Right cardiac atrium (tissue), 5 donors: ENCODE data around the gene CLEC18C. TPM values are rescaled to one million over a fixed set of nuclear protein-coding genes. Genes with fewer than 3 reads are reported as not detected.
"Not testable (repeated sequence)": the region's sequence is repeated elsewhere in the genome, so short reads cannot be mapped to it uniquely, and the experiment has no call there.

Experiments
- ATAC-seq, 2 donors: fragments of 200-7000 bp; cut with Tn5 transposase; one replicate each; pipeline versions ENCODE4 v1.8.0 to v1.9.1; 2020; ENCODE audit warnings: moderate library complexity in 2 of 2, mild to moderate bottlenecking in 1 of 2
- DNase-seq, 3 donors: peaks; one replicate each; pipeline ENCODE4 v3.0.0-alpha.2; 2020
- H3K27ac ChIP-seq: one replicate; pipeline ENCODE4 v1.5.1; 2013; ENCODE audit warnings: mild to moderate bottlenecking, low read length, control low read depth, moderate library complexity
- H3K27me3 ChIP-seq: one replicate; pipeline ENCODE4 v1.6.1; 2013; ENCODE audit not compliant: control insufficient read depth, insufficient read depth
- H3K4me1 ChIP-seq: one replicate; pipeline ENCODE4 v1.6.1; 2013; ENCODE audit warnings: low read length; ENCODE audit not compliant: control insufficient read depth, insufficient read depth
- H3K4me3 ChIP-seq: one replicate; pipeline ENCODE4 v1.5.1; 2013; ENCODE audit warnings: low read length, control low read depth
- H3K9me3 ChIP-seq: one replicate; pipeline ENCODE4 v1.6.1; 2013; ENCODE audit warnings: low read length; ENCODE audit not compliant: control insufficient read depth
- WGBS: extraction: QIAGEN DNeasy Blood & Tissue Kit; methylation state at CpG from one replicate; pipeline ENCODE4 v1.1.7; 2013; 5-methylcytosine and 5-hydroxymethylcytosine counted together
- intact Hi-C, 4 donors: fragments of 100-400 bp; cut with DNase I; formaldehyde crosslinking; loops; one replicate each; pipeline versions ENCODE4 v1.11.0 to v1.14.0; 2022 to 2023
- long read RNA-seq, 4 donors: library from polyadenylated mRNA; unstranded; transcript quantifications; one replicate each; pipeline ENCODE4 v2.0.0, GENCODE V29; 2020 to 2021
- polyA plus RNA-seq: library from polyadenylated mRNA; stranded (reverse); fragments of 200-250 nt; gene quantifications from one replicate; pipeline ENCODE4 v1.2.3, GENCODE V29; 2013
- total RNA-seq, 4 donors: library from RNA; stranded (reverse); fragmentation: NEBNext Ultra II Directional; extraction: Animal tissue kit (Norgen Biotek cat#: 25700); gene quantifications; one replicate each; pipeline ENCODE4 v1.2.1, GENCODE V29; 2021
- donor health status: healthy with polysubstance abuse.
- donor health status: DM: no; HTN: yes; CAD: no.
- donor health status: DM: no; HTN: no; CAD: no.
- donor health status: DM: no; HTN: yes; CAD: no; lungs with severe emphysema.
- donor health status: DM: yes; HTN: yes; CAD: no.

The CLEC18C gene
- under 1 TPM in 2 of 4 donors, not detected in 2; 0.18 to 0.31 TPM for total RNA-seq
- not detected for polyA plus RNA-seq
- long read RNA-seq, donor 1, partial matches to known transcripts: 1 of 1 reads
- long read RNA-seq, donor 1, other reads (novel, unspliced or antisense): 0 of 1 reads
- long read RNA-seq, donor 2: 0 reads
- long read RNA-seq, donor 3: 0 reads
- long read RNA-seq, donor 4: 0 reads

DNA sequence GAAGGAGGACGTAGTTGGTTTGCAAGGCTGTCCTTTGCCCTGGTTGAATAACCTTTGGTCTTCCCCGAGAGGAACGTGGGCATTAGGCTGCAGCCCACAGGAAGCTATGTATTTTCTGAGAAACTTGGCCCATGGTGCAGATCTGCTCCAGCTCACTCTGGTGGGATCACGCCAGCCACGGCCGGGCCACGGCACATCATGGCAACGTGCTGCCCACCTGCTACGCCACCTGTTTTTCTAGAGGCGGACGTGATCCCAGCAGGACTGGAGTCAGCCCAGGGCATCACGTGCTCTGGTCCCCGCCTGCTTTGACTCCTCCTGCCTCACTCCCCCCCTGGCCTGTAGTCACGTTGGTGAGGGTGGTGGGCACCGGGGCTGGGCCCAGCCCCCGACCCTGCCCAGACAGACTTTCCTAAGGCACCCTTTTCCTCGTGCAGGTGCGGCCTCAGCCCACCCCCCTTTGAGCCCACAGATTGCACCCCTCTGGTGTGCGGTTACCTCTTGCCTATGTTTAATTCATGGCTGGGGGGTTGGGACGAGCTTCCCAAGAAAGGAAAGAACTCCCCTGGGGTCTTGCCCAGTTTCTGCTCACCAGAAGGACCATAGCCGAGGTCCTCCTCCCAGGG, at the start of gene CLEC18C:
Gene CLEC18C (plus strand): TSS at position 576 of the 626 bp plus-strand sequence. CDS start 492 bp downstream, outside the sequence.
- H3K4me3 ChIP-seq, H3K4me1 ChIP-seq, intact Hi-C loops, ATAC-seq, H3K27me3 ChIP-seq, DNase-seq, H3K9me3 ChIP-seq, H3K27ac ChIP-seq: not testable (repeated sequence)
- WGBS: 77% methylated on average over 18 of the region's 21 CpGs

DNA sequence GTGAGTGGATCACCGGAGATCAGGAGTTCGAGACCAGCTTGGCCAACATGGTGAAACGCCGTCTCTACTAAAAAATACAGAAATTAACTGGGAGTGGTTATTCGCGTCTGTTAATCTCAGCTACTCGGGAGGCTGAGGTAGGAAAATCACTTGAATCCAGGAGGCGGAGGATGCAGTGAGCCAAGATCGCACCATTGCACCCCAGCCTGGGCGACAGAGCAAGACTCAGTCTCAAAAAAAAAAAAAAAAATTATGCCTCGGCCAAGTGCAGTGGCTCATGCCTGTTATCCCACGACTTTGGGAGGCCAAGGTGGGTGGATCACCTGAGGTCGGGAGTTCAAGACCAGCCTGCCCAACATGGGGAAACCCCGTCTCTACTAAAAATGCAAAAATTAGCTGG, 49.8 kb upstream of the CLEC18C start:
- H3K9me3 ChIP-seq, H3K27ac ChIP-seq, DNase-seq, H3K4me1 ChIP-seq, H3K4me3 ChIP-seq, intact Hi-C loops, ATAC-seq, H3K27me3 ChIP-seq: not testable (repeated sequence)
- 96% methylated on average over 14 of the region's 14 CpGs for WGBS

DNA sequence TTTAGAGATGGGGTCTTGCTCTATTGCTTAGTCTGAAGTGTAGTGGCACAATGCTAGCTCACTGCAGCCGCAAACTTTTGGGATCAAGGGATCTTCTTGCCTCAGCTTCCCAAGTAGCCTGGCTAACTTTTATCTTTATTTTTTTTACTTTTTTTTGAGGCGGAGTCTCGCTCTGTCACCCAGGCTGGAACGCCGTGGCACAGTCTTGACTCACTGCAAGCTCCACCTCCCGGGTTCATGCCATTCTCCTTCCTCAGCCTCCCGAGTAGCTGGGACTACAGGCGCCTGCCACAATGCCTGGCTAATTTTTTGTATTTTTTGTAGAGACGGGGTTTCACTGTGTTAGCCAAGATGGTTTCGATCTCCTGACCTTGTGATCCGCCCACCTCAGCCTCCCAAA, 47.4 kb upstream of the CLEC18C start:
- DNase-seq, ATAC-seq, H3K27ac ChIP-seq, intact Hi-C loops, H3K4me1 ChIP-seq, H3K4me3 ChIP-seq, H3K27me3 ChIP-seq, H3K9me3 ChIP-seq: not testable (repeated sequence)
- WGBS: 91% methylated on average over 11 of the region's 11 CpGs

DNA sequence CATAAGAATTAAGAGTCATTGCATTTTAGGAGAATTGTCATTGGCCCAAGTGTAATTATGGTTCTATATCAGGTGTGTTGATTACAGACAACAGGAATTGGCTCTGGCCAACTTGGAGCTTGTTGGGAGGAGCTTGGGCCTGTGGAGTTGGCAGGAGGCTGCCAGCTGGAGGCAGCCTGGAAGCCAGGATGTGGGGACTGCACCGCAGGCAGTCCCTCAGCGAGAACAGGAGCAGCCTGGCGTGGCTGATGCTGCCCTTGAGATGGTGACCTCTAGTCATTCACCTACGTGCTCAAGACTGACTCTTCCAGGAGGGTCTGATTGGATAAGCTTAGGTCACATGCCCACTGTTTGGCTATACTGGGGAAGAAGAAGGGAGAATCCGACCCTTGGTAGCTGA, 45.9 kb upstream of the CLEC18C start:
- H3K27ac ChIP-seq, H3K27me3 ChIP-seq, H3K4me3 ChIP-seq, H3K4me1 ChIP-seq, intact Hi-C loops, H3K9me3 ChIP-seq, ATAC-seq, DNase-seq: not testable (repeated sequence)
- WGBS: 84% methylated on average over 5 of the region's 5 CpGs

DNA sequence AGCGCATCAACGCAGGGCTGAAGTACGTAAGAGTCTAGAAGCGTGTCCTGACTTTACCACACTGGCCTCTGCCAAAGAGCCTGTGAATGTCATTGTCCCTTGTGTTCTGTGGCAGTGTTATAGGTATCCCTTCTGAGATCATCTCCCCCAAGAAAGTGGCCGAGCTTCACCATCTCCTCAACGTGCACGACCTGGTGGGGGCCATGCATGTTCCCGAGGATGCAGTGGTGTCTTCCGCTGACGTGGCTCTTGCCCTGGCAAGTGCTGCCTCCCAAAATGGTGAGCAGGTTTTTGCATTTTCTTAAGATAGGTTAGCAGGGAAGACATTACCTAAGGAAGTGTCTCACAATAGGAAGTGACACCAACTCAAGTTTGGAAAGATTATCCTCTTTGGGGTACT, 44.7 kb upstream of the CLEC18C start:
- ATAC-seq, intact Hi-C loops, H3K9me3 ChIP-seq, H3K4me1 ChIP-seq, DNase-seq, H3K27me3 ChIP-seq, H3K27ac ChIP-seq, H3K4me3 ChIP-seq: not testable (repeated sequence)
- 95% methylated on average over 6 of the region's 10 CpGs for WGBS

DNA sequence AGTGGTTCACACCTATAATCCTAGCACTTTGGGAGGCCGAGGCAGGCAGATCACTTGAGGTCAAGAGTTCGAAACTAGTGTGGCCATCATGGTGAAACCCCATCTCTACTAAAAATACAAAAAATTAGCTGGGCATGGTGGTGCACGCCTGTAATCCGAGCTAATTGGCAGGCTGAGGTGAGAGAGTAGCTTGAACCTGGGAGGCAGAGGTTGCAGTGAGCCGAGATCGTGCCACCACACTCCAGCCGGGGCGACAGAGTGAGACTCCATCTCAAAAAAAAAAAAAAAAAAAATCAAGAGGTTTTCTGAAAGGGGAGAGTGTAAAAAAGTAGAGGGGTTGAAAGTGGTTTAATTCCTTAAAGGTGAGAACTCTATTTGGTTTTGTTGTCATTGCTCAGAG, 37.8 kb upstream of the CLEC18C start:
- H3K4me1 ChIP-seq, ATAC-seq, H3K27me3 ChIP-seq, DNase-seq, H3K27ac ChIP-seq, H3K9me3 ChIP-seq, intact Hi-C loops, H3K4me3 ChIP-seq: not testable (repeated sequence)
- WGBS: 97% methylated on average over 8 of the region's 8 CpGs

DNA sequence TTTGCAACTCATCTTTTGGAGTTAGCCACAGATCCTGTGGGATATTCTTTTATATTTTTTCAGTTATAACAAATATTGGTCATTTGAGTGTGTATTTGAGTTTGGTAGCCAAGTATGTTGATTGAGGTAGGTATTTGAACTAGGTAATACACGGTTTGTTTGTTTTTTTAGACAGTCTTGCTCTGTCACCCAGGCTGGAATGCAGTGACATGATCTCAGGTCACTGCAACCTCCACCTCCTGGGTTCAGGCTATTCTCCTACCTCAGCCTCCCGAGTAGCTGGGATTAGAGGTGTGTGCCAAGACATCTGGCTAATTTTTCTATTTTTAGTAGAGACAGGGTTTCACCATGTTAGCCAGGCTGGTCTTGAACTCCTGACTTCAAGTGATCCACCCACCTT, 37.0 kb upstream of the CLEC18C start:
- WGBS: 77% methylated on average over 2 of the region's 2 CpGs
- not testable (repeated sequence) for H3K9me3 ChIP-seq, DNase-seq

DNA sequence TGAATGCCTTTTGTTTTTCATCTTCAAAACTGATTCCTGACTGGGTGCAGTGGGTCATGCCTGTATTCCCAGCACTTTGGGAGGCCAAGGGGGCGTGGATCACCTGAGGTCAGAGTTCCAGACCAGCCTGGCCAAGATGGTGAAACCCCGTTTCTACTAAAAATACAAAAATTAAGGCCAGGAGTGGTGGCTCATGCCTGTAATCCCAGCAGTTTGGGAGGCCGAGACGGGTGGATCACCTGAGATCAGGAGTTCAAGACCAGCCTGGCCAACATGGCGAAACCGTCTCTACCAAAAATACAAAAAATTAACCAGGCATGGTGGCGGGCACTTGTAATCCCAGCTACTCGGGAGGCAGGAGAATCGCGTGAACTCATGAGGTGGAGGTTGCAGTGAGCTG, 30.8 kb upstream of the CLEC18C start:
- 98% methylated on average over 10 of the region's 10 CpGs for WGBS
- H3K9me3 ChIP-seq, H3K4me1 ChIP-seq, H3K27me3 ChIP-seq, H3K27ac ChIP-seq, intact Hi-C loops, DNase-seq, H3K4me3 ChIP-seq, ATAC-seq: not testable (repeated sequence)

More for the DNA sequence above, 37.0 kb upstream of the CLEC18C start:
- H3K27ac ChIP-seq, H3K4me3 ChIP-seq, intact Hi-C loops, H3K4me1 ChIP-seq, ATAC-seq, H3K27me3 ChIP-seq: not testable (repeated sequence)

DNA sequence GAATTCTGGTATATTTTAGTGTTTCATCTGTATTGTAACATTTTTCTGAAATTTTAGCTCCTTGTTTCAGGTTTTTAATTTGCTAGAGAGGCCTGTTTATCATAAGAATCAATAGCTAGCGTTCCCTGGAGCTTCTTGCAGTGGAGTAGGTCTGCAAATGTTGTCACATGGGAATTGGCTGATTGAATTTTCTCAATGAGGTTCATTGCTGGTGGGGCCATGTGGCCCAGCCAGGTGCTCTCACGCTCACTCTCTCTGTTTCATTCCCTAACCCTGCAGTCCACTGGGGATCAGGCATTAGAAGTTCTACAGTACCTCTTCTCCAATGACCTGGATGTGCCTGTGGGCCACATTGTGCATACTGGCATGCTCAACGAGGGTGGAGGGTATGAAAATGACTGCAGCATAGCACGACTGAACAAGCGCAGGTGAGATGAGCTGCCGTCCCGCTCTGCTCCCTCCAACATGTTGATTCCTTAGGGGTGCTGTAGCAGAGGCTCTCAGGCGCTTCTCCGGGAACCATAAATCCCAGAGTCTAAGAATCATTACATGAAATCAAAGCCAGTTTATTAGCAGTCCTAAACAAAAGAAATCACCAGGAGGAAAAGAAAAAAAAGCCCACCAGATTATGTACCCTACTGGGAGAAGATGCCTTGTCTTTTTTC, 30.2 kb upstream of the CLEC18C start:
- intact Hi-C loops, H3K9me3 ChIP-seq, H3K4me1 ChIP-seq, H3K27me3 ChIP-seq, H3K27ac ChIP-seq, ATAC-seq, H3K4me3 ChIP-seq, DNase-seq: not testable (repeated sequence)
- WGBS: 75% methylated on average over 9 of the region's 9 CpGs

DNA sequence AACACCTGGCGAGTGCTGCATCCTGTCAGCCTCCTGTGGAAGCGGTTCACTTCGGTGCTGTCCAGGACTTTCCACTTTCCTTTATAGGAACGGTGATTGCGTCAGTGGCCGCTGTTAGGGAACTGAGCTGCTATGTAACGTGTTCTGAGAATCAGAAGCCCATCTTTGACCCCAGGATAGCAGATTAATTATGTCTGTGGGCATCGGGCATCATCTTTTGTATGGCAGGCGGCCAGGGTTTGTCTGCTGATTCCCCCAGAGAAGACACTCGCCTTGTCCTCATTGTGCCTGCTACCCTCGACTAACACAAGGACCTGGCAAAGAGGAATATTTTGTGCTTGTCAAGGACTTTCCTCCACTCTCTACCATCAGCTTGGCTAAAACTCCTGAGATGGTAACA, 25.7 kb upstream of the CLEC18C start:
- DNase-seq, H3K27ac ChIP-seq, ATAC-seq, H3K4me3 ChIP-seq, H3K27me3 ChIP-seq, H3K4me1 ChIP-seq, intact Hi-C loops, H3K9me3 ChIP-seq: not testable (repeated sequence)
- 84% methylated on average over 11 of the region's 11 CpGs for WGBS

DNA sequence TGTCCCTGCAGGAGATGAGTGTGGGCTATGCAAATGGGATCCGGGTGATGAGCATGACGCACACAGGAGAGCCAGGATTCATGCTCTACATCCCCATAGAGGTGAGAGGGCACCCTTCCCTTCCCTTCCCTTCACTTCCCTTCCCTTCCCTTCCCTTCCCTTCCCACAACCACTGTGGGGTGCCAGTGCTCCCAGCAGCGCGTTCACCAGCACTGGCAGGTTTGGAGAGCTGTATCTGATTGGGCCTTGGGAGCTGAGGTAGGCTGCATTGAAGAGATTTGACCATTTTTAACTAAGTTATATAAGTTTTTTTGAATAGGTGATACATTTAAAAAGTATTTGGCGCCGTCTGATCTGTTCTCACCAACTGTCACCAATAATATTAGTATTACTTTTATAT, 25.1 kb upstream of the CLEC18C start:
- H3K4me3 ChIP-seq, H3K27ac ChIP-seq, H3K27me3 ChIP-seq, H3K9me3 ChIP-seq, intact Hi-C loops, ATAC-seq, DNase-seq, H3K4me1 ChIP-seq: not testable (repeated sequence)
- WGBS: 93% methylated on average over 6 of the region's 6 CpGs
